Stimulated activated CD4-positive, alpha-beta T cell treated with anti-CD3 and anti-CD28 coated beads, Interleukin-4, amount 100 ng/mL, for 4 hours (primary cell): Measurements from ENCODE around the gene RTL10.
A peak's percentile ranks its signal among the peaks of the same experiment; 100 is the strongest.

Experiments
- DNase-seq, 2 experiments: peaks; one replicate each; pipeline ENCODE4 v3.0.0-alpha.2; 2020

The RTL10 gene

DNA sequence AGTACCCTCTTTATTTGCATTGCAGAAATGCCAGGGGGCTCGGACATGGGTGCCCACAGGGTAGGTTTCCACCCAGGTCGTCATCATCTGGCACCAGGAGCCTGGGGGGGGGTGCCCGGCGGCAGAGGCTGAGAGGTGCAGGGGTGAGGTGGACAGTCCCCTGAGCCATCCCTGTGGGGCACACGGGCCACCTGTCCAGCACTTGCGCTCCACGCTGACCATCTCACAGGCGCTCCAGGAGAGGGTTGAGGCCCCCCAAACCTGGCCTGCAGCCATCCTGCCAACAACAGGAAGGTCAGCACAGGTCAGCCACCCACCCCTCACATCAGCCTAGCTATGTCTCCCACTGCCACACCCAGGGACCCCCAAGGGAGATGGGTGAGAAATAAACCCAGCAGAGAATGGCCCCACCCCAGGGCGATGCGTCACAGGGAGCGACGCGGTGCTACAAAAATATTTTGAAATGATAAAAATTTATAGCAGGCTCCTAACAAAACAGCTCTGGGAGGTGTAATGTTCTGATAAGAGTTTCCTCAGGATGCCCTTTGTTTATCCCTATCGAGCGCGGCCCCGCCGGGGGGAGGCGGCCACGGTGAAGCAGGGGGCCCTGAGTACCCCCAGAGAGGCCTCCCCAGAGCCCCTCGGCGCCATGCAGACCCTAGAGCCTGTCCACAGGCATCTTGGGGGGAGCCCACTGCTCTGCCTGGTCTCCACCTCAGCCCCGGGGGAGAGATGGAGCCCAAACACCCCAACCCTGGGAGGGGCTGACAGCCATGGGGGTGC, 21.0 kb upstream of the RTL10 start:
- no peak for DNase-seq

DNA sequence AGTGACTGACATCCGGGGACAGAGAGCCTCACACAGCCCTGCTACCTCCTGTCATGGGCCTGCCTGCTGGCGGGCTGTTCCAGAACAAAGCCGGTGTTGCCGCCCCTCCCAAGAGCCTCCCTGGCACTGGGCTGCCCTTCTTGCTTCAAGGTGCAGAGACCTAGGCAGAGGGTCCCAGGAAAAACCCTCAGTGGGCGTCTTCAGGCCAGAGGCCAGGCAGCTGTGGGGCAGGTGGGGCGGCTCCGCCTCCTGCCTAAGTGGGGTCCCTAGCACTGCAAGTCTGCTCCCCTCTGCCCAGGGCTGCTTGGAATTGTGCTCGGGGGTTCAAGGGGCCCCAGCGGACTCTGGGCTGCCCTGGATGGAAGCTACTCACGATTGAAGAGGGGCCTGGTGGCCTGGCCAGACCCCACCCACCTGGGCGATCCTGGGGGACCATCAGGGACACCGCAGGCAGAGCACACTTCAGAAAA, 20.4 kb upstream of the RTL10 start:
- no peak for DNase-seq

DNA sequence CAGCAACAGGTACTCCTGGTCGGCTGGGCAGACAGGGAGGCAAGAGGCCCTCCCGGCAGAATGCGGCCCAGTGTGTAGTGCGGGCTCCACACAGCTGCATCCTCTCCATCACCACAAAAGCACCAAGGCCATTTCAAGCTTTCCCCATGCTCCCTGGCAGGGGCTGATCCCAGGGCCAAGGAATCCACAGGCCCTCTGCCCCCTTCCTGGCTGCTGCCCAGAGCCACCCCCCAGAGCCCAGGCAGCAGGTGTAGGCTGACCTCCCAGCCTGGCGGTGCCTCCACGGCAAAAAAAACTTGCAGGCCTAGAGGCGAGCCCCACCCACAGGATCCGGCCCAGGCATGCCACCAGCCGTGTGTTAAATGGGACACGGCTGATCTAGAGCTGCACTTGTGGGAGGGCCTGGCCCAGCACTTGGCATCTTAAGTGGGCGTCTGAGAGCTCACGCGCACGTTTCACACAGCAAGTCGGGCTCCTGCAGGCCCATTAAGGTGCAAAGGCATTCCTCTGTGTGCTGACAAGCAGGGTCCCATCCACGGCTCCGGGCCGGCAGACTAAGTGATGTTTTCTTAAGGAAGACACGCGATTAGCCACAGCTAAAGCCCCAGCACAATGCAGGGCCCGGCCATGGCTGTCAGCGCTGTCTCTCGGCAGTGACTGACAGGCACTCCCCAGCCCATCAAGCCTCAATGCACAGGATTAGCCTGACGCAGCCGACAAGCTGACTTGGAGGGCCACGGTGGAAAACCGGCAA, 19.8 kb upstream of the RTL10 start:
- DNase-seq: peak in 1 of 2 experiments; percentile 36

DNA sequence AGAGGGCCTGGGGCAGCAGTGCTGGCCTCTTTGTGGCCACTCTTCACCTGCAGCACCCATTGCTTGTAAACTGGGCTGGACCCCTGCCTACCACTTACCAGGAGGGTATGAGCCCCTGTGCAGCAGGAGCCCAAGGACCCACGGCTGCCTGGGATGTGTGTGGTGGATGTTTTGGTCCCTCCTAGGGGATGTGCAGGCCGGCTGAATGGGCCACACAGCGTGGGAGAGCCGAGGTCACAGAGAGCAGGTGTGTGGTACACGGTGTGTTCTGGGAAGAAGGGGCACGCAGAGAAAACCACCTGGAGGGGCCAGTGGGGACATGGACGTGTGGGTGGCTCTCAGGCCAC, 19.3 kb upstream of the RTL10 start:
- no peak for DNase-seq

DNA sequence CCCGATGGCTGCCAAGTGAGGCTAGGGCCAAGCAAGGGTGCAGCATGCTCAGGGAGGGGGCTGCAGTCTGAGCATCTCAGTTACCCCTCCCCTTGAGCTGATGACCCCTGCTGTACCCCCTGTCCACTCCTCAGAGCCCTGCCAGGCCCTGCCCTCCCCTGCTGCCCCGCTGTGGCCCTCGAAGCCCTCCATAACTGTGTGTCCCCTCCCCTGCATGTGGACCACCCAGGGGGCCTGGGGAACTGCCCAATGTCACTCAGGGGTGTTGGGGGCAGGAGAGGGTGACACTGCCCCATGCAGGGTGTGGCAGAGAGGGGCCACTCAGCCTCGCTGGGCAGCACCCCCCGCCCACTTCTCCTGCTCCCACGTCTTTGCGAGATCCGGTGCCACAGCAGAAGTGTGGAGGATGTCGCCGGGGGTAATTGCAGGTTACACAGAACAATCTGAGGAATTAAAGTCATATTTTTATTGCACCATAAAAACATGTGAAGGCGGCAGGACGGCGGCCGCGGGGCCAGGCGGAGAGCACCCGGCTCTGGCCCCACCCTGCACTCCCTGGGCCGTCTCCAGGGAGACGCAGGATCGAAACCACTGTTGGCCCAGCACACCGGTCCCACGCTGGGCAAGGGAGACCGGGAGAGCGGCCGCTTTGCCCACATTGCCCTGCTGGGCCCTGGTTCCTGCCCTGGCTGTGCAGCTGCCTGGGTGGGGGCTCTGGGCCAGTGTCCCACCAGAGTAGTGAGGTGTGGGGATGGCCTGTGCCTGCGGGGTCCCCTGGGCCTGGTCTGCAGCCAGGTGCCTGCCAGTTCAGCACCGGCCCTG, 18.7 kb upstream of the RTL10 start:
- no peak for DNase-seq

DNA sequence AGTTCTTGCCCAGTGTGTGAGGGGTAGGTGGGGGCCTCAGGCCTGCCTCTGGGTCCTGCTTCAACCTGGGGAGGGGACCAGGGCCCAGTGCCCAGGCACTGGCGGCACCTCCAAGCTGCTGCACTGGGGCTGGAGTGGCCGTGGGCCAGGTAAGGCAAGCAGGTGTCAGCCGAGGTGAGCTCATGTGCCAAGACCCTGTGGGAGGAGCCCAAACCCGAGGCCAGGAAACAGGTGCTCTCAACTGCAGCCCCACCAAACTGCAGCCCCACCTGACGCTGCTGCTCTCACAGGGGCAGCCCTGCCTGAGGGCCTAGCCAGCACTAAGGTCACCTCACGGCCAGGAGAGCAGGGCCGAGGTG, 18.1 kb upstream of the RTL10 start:
- no peak for DNase-seq

DNA sequence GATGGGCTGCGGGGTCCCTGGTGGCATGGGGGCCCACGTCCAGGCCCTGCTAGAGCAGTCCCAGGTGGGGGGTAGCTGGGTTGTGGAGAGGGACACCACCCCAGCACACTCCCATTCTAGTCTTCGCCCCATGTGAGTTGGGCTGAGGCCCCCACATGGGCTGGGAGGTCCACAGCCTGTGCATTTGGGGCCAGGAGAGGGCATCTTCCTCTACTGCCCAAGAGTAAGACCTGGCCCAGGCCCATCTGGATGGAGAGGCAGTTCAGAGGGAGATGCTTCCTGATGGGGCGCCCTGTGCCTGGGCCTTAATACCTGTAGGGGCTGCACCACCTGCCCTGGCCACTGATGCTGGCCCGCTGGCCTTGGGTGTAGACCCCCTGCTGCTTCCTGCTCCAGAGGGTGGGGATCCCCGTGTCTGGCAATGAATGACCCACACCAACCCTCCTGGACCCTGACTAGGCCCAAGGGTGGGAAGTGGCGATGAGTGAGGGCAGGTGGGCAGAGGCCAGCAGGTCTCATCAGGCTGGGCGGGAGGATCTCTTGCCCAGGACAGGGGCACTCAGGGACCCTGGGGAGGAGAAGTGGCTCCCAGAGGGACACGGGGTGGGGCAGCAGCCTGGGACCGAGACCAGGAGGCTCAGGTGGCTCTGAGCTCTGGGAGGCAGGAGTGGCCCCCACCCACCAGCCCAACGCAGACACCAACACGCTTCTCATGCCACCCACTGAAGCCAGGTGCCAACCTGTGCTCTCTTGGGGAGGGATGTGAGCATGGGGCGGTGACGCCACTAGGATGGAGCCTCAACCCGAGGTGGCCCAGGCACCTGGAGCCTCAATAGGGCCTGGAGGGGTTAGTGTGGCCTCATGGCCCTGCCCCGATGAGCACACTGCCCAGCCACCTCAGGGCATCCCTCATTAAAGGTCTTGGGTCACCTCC, 17.4 kb upstream of the RTL10 start:
- no peak for DNase-seq

DNA sequence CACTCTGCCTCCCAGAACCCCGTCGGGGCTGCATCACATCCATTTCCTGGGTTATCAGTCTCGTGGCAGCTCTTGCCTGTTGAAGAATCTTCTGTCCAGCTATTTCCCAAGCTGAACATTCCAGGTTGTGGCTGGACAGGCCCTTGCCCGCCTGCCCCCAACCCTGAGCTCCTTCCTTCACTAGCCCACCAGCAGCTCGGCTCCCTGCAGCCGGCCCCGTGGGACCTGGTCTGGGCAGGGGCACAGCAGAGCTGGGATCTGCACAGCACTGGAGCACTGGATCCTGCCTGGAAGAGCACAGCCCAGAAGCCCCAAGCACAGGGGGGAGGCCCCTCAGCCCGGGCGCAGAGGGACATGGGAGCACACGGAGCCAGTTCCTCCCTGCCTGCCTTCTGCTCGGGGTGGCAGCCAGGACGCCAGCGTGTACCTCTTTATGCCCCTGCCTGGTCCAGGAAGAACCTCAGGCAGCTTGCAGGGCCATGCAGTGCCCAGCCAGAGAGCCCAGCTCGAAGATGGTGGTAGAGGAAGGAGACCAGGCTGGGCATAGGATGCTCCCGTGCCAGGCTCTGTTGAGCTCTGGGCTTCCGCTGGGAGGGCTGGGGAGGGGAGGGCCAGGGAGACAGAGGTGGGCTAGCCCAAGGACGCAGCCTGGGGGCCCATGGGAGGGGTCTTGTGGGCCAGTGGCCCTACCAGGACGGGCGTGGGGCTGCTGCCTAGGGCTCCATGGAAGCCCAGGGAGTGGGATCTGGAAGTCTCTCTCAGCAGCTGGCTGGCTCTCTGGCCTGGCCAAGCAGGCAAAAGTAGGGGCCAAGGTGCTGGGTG, 16.6 kb upstream of the RTL10 start:
- no peak for DNase-seq

DNA sequence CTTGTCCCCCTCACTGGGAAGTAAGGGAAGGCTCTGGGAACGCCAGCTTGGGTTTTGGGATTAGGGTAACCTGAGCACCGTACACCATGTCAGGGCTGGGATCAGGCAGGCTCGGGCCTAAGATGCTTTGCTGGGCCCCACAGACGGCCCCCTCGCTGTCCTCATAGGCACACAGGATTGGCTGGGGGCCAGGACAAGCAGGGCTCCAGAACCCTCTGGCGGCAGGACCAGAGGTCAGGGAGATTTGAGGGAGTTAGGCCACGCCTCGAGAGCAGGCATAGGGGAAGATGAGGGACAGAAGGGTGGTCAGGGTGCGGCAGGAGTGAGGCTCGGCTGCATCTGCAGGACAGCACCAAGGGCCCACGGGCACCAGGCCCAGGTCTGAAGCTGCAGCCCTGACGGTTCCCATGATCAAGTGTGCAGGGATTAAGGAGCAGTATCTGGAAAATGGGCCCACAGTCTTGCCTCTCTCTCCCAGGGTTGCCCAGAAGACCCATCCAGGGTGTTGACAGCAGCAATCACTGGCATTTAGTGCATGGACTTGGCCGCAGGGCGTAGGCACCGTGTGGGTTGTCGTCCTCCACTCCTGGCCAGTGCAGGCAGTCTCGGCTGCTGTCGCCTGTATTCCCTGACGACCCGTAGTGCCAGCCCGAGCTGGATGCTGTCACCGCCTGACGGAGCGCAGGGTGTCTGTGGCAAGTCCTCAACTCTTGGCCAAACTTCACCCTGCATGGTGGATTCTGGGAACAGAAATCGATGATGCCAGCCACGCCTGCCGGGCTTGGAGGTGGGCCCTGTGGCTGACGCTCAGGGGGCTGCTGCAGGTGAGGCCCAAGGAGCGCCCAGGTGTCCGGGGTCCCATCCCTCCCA, 15.7 kb upstream of the RTL10 start:
- no peak for DNase-seq

DNA sequence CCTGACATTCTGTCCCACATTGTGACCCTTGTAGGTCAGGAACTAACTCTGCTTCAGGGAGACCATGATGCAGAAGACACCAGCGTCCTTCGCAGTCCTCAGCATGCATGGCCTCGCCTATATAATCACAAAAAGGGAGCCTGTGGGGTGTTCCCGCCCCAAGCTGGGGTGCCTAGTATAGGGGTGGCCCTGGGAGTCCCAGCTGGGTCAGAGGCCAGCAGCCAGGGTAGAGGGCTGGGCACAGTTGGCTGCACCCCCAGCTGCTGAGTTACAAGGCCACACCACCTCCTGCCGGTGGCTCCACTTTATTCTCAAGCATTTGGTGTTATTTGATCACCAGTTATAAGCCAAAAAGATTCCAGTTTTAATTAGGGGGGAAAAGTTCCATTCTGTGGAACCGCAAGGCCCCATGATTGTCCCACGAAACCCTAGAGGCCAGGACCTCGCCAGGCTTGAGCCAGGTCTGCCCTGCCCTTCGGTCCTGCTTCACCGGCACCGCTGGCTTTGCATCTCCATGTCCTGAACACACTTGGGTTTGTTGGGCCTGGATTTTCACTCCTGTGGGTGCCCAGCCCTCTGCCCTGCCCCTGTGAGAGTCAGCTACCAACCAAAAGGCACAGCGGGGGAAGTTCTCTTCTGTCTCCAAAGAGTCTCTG, 15.0 kb upstream of the RTL10 start:
- no peak for DNase-seq

DNA sequence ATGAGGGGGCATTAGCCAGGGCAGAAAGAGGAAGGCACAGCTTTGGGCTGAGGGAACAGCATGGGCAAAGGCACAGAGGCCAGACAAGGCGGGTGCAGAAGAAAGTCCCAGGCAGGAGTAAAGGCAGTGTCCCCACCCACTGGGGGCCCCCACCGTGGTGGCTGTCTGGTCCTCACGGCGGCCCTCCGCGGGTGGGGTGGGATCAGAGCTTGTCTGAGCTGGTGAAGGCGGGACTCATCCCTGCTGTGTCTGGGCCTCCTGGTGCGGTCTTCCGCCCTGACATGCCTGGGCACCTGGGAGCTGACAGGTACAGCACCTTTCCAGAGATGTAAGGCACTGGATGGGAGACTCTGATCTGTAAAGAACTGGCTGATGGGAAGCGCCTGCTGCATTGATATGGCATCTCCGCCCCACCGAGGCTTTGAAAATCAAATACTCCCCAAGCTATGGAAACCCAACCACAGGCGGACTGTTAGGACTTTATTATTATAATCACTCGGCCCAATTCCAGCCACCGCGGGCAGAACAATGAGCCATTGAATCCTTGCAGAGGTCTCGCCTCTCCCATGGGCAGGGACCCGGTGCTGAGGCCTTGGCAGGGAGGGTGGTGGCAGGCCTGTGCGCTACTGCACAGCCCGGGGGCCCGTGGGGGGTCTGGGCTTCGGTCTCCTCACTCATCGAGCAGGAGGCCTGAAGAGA, 14.2 kb upstream of the RTL10 start:
- no peak for DNase-seq

DNA sequence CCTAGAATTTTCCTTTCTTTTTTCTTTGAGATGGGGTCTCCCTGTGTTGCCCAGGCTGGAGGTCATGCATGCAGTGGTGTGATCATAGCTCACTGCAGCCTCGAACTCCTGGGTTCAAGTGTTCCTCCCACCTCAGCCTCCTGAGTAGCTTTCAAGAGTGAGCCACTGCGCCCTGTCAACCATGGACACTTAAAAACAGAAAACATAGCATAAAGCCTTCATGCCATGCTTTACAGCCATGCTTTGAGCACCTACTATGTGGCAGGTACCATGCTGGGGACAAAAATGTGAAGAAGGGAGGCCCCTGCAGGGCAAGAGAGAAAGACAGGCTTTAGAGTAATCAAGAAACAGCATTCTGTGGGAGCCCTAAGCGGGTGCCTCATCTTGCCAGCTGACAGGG, 13.7 kb upstream of the RTL10 start:
- DNase-seq: no peak

DNA sequence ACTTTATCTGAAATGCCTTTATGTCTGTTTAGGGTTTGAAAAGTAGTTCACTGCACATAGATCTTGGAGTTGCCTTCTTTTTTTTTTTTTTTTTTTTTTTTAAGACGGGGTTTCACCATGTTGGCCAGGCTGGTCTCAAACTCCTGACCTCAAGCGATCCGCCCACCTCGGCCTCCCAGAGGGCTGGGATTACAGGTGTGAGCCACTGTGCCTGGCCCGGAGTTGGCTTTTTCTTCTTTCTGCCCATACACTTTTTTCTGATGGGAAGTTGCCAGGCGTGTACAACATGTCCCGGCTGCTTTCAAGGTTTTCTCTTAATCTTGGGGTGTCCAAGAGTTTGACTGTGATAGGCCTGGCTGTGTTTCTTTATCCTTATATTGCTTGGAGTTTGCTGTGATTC, 12.9 kb upstream of the RTL10 start:
- DNase-seq: no peak

DNA sequence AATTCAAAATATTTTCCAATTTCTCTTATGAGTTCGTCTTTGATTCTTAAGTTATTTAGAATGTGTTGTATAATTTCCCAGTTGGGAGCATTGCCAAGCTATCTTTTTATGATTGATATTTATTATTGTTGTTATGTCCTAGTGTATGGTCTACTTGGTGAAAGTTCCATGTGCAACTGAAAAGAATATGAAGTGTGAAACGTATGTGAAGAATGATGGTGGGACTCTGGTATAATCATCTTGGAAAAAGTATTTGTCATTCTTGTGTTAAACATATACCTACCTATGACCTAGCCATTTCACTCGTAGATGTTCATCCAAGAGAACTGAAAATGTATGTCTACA, 12.0 kb upstream of the RTL10 start:
- no peak for DNase-seq

DNA sequence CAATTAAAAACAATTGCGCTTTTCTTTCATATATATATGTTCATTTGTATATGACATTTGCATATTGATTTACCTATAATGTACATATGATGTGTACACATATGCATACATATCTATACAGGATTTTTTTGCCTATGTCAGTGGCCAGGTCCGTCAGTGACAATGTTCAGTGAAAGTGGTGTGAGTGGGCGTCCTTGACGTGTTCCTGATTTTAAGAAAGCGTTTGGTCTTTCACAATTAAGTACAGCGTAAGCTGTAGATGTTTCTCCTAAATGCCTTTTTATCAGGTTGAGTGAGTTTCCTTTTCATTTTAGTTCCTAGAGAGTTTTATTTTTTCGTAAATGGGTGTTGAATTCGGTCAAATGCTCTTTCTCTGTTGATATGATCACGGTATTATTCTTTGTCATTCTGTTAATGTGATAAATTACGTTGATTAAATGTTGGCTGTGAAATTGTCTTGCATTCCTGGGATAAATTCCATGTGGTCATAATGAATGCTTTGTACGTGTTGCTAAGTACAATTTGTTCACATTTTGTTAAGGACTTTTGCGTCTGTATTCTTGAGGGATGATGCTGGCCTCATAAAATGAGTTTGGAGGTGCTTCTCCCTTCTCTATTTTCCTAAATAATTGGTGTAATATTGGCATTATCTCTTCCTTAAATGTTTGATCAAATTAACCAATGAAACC, 10.6 kb upstream of the RTL10 start:
- DNase-seq: no peak

DNA sequence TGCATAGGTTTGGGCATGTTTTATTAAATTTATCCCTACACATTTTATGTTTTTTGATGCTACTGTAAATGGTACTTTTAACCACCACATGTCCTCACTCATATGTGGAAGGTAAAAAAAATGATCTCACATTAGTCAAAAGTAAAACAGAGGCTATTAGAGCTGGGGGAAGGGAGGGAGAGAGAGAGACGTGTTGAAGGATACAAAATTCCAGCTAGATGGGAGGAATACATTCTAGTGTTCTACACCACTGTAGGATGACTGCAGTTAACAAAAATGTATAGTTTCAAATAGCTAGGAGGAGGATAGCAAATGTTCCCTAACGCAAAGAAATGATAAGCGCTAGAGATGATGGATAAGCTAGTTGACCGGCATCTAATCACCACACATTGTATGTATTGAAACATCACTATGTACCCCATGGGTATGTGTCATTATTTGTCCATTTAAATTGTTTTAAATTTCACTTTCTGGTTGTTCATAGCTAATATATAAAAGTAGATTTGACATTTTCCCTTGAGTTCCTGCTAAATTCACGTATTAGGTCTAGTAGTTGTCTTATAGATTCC, 9.9 kb upstream of the RTL10 start:
- DNase-seq: no peak

DNA sequence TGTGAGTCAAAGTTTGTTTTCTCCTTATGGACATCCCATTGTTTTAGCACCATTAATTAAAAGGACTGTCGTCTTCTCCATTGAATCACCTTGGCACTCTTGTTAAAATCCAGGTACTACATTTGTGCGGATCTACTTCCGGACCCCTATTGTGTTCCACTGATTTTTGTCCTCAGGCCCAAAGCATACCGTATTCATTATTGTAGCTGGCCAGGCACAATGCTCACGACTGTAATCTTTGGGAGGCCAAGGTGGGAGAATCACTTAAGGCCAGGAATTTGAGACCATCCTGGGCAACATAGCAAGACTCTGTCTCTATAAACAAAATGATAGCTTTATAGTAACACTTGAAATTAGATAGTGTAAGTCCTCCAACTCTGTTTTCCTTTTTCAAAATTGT, 8.9 kb upstream of the RTL10 start:
- DNase-seq: no peak

DNA sequence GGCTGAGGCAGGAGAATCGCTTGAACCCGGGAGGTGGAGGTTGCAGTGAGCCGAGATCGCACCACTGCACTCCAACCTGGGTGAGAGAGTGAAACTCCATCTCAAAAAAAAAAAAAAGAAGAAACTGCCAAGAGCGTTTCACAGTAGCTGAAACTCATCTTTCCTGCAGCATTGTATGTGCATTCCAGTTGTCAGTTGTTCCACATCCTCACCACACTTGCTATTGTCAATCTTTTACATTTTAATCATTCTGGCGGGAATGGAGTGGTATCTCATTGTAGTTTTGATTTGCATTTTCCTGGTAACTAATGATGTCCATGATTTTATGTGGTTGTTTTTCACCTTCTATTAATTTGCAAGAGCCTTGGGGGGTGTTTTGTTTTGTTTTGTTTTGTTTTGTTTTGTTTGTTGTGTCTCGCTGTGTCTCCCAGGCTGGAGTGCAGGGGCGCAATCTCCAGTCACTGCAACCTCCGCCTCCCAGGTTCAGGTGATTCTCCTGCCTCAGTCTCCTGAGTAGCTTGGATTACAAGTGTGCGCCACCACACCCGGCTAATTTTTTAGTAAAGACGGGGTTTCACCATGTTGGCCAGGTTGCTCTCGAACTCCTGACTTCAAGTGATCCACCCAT, 8.1 kb upstream of the RTL10 start:
- DNase-seq: no peak
